Stimulated activated naive CD8-positive, alpha-beta T cell treated with anti-CD3 and anti-CD28 coated beads, Interleukin-15, Interleukin-2, amounts not matched to agents 100 ng/mL and 50 ng/mL, for 24 hours (primary cell): ENCODE results near the gene ARHGAP21.
A peak's percentile ranks its signal among the peaks of the same experiment; 100 is the strongest.
"Not testable (repeated sequence)": the region's sequence is repeated elsewhere in the genome, so short reads cannot be mapped to it uniquely, and the experiment has no call there.

Experiments
- H3K27ac Mint-ChIP-seq: one replicate; pipeline ENCODE4 v1.8.0; 2021; ENCODE audit warnings: mild to moderate bottlenecking, mixed read lengths
- H3K27me3 Mint-ChIP-seq: one replicate; pipeline ENCODE4 v1.8.0; 2021; ENCODE audit warnings: mixed read lengths
- H3K36me3 Mint-ChIP-seq: one replicate; pipeline ENCODE4 v1.8.0; 2021; ENCODE audit warnings: low read depth, mixed read lengths
- H3K4me1 Mint-ChIP-seq: one replicate; pipeline ENCODE4 v1.8.0; 2021; ENCODE audit warnings: low read depth, mixed read lengths
- H3K4me3 Mint-ChIP-seq: one replicate; pipeline ENCODE4 v1.8.0; 2021; ENCODE audit warnings: mild to moderate bottlenecking, mixed read lengths
- H3K9me3 Mint-ChIP-seq: one replicate; pipeline ENCODE4 v1.8.0; 2021; ENCODE audit warnings: mixed read lengths

The ARHGAP21 gene

DNA sequence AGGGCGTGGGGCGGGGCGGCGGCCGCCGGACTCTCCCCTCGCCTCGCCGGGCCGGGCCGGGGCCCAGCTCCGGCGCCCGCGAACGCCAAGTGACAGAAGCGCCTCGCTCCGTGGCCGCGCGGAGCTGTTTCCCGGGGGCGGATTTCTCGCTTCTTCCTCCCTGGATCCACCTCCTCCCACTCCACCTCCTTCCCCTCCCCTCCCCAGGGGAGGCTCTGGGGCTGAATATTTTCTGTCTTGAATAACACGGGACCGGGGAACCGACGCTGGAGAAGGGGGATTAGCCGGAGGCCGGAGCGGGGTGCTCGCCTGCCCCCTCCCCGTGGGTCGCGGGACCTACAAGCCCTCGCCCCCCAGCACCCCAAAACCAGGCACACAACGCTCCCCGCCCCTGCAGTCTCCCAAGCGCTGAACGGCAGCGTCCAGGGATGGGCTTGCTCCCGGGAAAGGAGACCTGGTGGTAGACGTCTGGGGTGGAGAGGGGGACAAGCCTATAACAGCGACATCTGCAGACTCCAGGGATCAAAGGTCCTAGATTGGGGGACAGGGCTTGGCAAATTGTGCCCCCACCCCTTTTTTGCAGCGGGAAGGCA lies at the start of gene ARHGAP21:
TSS of gene ARHGAP21 (minus strand) at position 100 of the 593 bp plus-strand sequence. CDS start 1,988 bp downstream, outside the sequence.
- Mint-ChIP-seq H3K27ac (peak within 1 kb of the TSS; percentile 84), H3K9me3 (no peaks in the 10 kb centered on the region), H3K4me1 (peaks cover 25% of the 10 kb centered on the region), H3K4me3 (peak within 1 kb of the TSS; percentile 87), H3K27me3 (no peaks in the 10 kb centered on the region), H3K36me3 (peaks cover 9% of the 10 kb centered on the region)

DNA sequence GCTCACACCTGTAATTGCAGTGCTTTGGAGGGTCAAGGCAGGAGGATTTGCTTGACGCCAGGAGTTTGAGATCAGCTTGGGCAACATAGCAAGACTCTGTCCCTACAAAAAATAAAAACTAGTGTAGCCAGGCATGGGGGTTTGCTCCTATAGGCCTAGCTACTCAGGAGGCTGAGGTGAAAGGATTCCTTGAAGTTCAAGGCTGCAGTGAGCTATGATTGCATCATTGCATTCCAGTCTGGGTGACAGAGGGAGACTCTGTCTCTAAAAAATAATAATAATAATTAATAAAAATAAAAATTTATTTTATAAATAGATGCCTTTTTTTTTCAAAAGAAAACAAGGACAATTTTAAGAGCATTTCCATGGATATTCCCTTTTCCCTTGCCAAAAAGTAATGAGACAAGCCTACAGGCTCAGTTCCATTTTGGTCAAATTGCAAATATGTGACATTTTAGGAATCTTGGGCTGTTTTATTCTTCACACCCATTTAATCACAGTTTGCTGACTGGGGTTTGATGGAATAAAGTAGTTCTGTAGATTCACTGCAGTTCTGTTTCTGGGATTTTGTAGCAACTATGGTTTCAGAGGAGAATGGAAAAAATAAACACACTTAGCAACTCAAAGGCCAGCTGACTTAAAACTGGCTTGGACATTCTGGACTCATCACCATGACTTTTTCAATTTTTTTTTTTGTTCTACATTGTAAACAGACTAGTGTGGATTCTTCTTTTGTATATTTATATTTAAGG lies 48.4 kb upstream of the ARHGAP21 start:
- no peak overlapping the region for H3K4me3 Mint-ChIP-seq
- H3K4me1 Mint-ChIP-seq: peaks cover 10% of the 10 kb centered on the region
- no peak overlapping the region for H3K27ac Mint-ChIP-seq
- no peaks in the 10 kb centered on the region for H3K27me3 Mint-ChIP-seq
- no peaks in the 10 kb centered on the region for H3K36me3 Mint-ChIP-seq
- no peaks in the 10 kb centered on the region for H3K9me3 Mint-ChIP-seq

DNA sequence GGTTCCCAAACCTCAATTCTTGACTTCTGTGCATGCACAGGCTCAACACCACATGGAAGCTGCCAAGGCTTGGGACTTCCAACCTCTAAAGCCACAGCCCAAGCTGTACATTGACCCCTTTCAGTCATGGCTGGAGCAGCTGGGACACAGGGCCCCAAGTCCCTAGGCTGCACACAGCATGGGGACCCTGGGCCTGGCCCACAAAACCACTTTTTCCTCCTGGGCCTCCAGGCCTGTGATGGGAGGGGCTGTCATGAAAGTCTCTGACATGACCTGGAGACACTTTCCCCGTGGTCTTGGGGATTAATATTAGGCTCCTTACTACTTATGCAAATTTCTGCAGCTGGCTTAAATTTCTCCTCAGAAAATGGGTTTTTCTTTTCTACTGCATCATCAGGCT lies 41.3 kb upstream of the ARHGAP21 start:
- H3K27me3 Mint-ChIP-seq, H3K4me3 Mint-ChIP-seq, H3K36me3 Mint-ChIP-seq, H3K27ac Mint-ChIP-seq, H3K4me1 Mint-ChIP-seq: not testable (repeated sequence)
- H3K9me3 Mint-ChIP-seq: peaks cover 11% of the 10 kb centered on the region

DNA sequence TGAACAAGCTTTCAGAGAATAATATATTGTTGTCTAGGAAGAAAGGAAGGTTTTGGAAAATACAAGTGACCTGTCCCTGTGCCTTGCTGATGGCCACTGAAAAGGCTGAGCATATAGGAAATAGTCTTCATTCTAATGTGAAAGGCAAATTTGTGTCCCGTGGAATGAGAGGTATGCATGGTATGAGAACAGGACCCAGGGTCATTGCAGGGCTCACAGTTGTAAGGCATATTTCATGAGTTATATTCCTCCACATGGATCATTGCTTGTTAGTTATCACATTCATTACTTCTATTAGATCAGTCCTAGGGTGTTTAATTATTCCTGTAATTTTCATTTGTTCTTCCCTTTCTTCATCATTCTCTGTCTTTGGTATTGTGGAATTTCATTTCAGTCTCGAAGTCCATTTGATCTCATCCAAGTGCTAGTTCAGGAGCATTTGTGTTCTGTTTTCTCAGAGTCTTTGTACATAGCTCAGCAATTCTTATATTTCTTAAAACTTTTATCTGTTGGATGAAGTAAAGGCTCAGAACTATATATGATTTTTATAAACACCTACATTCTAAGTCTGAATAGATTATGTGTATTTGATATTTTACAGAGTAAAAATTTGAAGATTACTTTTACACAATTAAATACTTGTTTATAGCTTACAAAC lies 39.4 kb upstream of the ARHGAP21 start:
- peaks cover 11% of the 10 kb centered on the region for H3K9me3 Mint-ChIP-seq
- no peak overlapping the region for H3K27ac Mint-ChIP-seq
- no peaks in the 10 kb centered on the region for H3K36me3 Mint-ChIP-seq
- no peaks in the 10 kb centered on the region for H3K27me3 Mint-ChIP-seq
- H3K4me1 Mint-ChIP-seq: no peaks in the 10 kb centered on the region
- H3K4me3 Mint-ChIP-seq: no peak overlapping the region

DNA sequence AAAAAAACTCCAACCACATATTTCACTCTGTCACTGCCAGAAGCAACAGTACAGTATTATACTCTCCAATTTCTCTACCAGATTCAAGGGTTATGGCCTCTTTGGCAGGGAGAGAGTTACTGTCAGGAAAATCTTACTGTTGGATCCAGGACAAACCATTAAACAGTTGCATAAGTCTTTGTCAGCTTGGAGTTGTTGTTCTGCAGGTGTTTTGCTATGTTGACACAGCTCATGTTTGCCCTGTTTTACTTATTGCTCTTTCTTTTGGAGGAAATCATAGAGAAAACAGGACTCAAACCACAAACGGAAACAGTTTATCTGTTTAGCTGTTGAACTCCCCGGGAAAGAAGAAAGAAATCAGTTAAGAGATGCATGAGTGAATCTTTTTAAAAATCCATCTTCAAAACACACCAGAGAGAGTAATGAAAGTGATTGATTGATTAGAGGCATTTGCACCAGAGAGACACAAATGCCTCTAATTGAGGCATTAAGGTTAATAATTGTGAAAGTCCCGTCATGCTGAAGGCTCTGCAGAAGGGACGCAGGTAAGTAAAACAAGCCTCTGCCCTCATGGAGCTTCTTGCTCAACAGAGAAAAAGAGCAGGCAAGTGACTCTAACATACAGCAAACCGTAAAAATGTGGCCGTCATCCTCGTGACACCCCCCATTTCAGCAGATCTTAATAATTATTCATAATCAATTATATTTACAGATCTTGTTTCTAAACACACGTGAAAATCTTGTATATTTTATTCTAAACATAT lies 38.7 kb upstream of the ARHGAP21 start:
- no peaks in the 10 kb centered on the region for H3K4me1 Mint-ChIP-seq
- H3K27ac Mint-ChIP-seq: no peak overlapping the region
- H3K4me3 Mint-ChIP-seq: no peak overlapping the region
- H3K27me3 Mint-ChIP-seq: no peaks in the 10 kb centered on the region
- no peaks in the 10 kb centered on the region for H3K36me3 Mint-ChIP-seq
- H3K9me3 Mint-ChIP-seq: peaks cover 11% of the 10 kb centered on the region

DNA sequence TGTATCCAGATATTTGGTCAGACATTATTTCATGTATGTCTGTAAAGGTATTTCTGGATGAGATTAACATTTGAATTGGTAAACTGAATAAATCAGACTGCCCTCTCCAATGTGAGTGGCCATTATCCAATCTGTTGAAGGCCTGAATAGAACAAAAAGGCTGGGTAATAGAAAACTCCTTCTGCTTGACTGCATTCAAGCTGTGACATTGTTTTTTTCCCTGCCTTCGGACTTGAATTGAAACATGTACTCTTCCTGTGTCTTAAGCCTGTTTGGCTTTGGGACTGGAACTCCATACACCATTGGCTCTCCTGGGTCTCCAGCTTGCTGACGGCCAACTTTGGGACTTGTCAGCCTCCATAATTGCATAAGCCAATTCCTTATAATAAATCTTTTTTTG lies 36.0 kb upstream of the ARHGAP21 start:
- Mint-ChIP-seq H3K4me3 (no peak overlapping the region), H3K27ac (no peak overlapping the region), H3K27me3 (no peaks in the 10 kb centered on the region), H3K4me1 (no peaks in the 10 kb centered on the region), H3K36me3 (no peaks in the 10 kb centered on the region), H3K9me3 (no peaks in the 10 kb centered on the region)

DNA sequence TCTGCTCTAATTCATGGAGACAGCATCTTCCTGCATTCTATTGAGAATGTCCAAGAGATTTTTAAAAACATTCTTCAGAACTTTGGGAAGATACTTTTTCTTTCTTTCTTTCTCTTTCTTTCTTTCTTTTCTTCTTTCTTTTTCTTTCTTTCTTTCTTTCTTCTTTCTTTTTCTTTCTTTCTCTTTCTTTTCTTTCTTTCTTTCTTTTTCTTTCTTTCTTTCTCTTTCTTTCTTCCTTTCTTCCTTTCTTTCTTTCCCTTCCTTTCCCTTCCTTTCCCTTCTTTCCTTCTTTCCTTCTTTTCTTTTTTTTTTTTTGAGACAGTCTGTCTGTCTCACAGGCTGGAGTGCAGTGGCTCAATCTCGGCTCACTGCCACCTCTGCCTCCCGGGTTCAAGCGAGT lies 34.6 kb upstream of the ARHGAP21 start:
- not testable (repeated sequence) for H3K4me3 Mint-ChIP-seq, H3K27me3 Mint-ChIP-seq, H3K27ac Mint-ChIP-seq, H3K9me3 Mint-ChIP-seq, H3K4me1 Mint-ChIP-seq, H3K36me3 Mint-ChIP-seq

DNA sequence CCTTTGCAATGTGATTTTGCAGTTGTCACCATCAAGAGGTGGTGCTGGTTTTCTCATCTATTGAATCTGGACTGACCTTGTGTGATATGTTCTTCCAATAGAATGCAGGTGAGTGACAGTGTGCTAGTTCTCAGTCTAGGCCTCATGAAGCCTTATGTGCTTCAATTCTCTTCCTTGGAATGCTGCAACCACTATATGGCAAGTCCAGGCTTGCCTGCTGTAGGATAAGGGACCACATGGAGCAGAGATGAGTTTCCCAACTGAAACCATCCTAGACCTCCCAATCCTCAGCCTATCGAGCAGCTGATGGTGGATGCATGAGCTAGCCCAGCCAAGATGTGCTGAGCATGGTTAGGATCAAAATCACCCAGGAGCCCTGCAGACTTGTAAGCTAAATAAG lies 32.6 kb upstream of the ARHGAP21 start:
- Mint-ChIP-seq H3K27me3 (no peaks in the 10 kb centered on the region), H3K27ac (no peak overlapping the region), H3K4me3 (no peak overlapping the region), H3K9me3 (no peaks in the 10 kb centered on the region), H3K36me3 (no peaks in the 10 kb centered on the region), H3K4me1 (no peaks in the 10 kb centered on the region)

DNA sequence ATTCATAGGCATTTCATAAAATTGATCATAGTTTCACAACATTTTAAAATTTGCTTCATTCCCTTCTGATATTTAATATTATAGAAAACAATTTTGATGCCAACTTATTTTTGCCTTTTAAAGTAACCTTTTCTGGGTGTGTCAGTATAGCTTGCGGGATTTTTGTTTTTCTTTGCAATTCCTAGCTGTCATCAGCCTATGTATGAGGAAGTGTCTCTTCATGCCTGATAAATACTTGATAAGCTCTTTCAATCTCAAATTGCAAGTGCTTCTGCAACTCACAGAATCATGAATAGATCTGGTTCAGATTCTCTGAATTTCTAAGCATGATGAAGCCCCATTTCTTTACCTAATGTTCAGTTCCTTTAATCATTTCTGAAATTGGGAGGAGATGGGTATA lies 28.0 kb upstream of the ARHGAP21 start:
- H3K27me3 Mint-ChIP-seq: no peaks in the 10 kb centered on the region
- H3K36me3 Mint-ChIP-seq: no peaks in the 10 kb centered on the region
- no peaks in the 10 kb centered on the region for H3K4me1 Mint-ChIP-seq
- no peak overlapping the region for H3K27ac Mint-ChIP-seq
- no peaks in the 10 kb centered on the region for H3K9me3 Mint-ChIP-seq
- no peak overlapping the region for H3K4me3 Mint-ChIP-seq

DNA sequence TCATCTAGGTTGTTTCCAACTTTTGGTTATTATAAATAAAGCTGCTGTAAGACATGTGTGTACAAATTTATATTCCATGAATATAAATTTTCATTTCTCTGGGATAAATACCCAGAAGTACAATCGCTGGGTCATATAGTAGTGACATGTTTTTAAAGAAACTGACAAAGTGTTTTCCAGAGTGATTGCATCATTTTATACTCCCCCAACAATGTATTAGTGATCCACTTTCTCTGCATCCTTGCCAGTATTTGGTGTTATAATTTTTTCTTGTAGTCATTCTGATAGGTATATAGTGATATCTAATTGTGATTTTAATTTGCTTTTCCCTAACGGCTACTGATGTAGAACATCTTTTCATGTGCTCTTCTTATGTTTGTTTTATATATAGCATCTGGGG lies 27.0 kb upstream of the ARHGAP21 start:
- Mint-ChIP-seq H3K4me1 (no peaks in the 10 kb centered on the region), H3K4me3 (no peak overlapping the region), H3K27me3 (no peaks in the 10 kb centered on the region), H3K27ac (no peak overlapping the region), H3K36me3 (no peaks in the 10 kb centered on the region), H3K9me3 (no peaks in the 10 kb centered on the region)

DNA sequence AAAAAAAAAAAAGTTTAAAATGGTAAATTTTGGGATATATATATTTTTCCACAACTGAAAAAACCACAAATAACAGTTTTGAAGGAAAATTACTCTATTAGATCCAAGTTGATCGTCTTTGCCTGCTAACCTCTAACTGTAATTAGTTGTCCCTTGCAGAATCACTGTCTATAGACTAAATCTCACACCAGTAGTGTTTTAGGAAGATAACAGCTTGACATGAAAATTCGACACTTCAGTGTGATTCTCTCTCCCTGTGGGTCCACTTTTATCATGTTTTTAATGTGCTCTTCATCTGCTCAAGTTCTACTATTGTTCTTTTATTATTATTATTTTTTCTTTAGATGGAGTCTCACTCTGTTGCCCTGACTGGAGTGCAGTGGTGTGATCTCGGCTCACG lies 24.5 kb upstream of the ARHGAP21 start:
- H3K27me3 Mint-ChIP-seq: no peaks in the 10 kb centered on the region
- no peaks in the 10 kb centered on the region for H3K4me1 Mint-ChIP-seq
- H3K27ac Mint-ChIP-seq: no peak overlapping the region
- H3K9me3 Mint-ChIP-seq: no peaks in the 10 kb centered on the region
- H3K36me3 Mint-ChIP-seq: no peaks in the 10 kb centered on the region
- H3K4me3 Mint-ChIP-seq: no peak overlapping the region

DNA sequence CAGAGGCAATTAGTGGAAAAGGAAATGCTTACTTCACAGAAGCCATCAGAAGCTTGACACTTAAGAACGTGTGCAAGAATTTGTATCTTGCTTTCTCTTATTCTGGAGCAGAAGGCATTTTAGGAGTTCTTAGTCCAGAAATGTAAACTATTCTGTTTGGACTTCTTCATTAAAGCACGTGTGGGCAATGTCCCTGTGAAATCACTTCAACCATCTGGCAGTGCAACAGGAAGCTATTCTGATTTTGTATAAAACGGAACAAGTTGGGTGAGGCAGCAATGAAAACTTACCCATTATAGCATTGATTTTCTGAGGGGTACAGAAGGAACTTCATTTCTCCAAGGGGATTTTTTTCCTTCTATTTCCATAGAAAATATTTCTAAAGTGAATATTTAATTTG lies 21.3 kb upstream of the ARHGAP21 start:
- Mint-ChIP-seq H3K27me3 (no peaks in the 10 kb centered on the region), H3K4me1 (no peaks in the 10 kb centered on the region), H3K4me3 (no peak overlapping the region), H3K36me3 (no peaks in the 10 kb centered on the region), H3K27ac (no peak overlapping the region), H3K9me3 (no peaks in the 10 kb centered on the region)

DNA sequence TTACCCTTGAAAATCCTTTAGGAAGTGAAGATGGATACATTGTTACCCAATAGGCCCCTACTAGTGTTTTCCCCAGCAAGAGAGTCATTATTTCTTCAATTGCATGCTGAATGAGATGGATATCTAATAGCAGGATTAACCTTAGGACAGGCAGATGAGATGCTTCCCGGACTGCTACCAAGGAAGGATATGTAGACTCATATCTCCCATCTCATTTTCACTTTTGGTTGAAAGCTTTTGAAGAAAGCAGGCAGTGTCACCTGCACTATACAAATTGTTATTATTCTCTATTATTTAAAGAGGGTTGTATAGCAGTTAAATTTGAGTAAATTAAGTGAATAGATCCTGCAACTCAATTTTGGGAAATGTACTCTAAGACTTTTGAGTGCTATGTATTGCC lies 17.0 kb upstream of the ARHGAP21 start:
- no peak overlapping the region for H3K4me3 Mint-ChIP-seq

DNA sequence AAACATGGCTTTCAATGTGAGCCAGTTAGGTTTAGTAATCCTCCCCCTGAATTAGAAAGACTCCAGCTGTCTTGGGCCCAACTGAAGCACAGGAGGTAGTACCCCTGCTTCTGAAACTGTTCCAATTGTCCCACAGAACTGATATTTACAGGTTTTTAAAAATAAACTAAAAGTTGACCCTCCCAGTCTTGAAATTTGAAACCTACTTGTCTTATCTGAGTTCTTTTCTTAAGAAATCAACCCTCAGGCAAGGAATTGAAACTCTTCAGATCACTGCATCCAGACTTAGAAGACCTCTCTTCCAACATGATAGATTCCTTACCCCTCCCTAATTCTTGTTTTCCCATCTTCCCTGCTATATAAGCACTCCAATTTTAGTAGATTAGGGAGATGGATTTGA lies 13.3 kb upstream of the ARHGAP21 start:
- Mint-ChIP-seq H3K4me1 (no peaks in the 10 kb centered on the region), H3K4me3 (no peak overlapping the region), H3K36me3 (no peaks in the 10 kb centered on the region), H3K27ac (no peak overlapping the region), H3K9me3 (no peaks in the 10 kb centered on the region), H3K27me3 (no peaks in the 10 kb centered on the region)

More for the DNA sequence above, 17.0 kb upstream of the ARHGAP21 start:
- no peaks in the 10 kb centered on the region for H3K36me3 Mint-ChIP-seq
- no peaks in the 10 kb centered on the region for H3K27me3 Mint-ChIP-seq
- no peaks in the 10 kb centered on the region for H3K4me1 Mint-ChIP-seq
- H3K9me3 Mint-ChIP-seq: no peaks in the 10 kb centered on the region
- H3K27ac Mint-ChIP-seq: no peak overlapping the region

DNA sequence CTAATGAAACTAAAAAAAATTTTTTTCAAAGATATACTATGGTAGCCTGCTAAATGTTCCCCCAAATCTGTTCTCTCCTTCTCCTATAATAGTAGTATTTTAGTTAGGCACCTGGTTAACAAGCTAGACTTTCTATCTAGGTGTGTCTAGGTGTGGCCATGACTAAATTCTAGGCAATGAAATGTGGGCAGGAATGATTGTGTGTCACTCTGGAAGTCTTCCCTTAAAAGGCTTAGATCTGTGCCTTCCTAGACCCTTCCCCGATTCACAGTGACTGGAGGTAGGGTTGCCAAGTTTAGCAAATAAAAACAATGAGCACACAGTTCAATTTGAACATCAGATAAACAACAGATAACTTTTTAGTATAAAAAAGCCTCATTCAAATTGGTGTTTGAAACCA lies 8.3 kb upstream of the ARHGAP21 start:
- H3K4me1 Mint-ChIP-seq: no peaks in the 10 kb centered on the region
- H3K36me3 Mint-ChIP-seq: no peaks in the 10 kb centered on the region
- no peak overlapping the region for H3K27ac Mint-ChIP-seq
- no peaks in the 10 kb centered on the region for H3K9me3 Mint-ChIP-seq
- no peaks in the 10 kb centered on the region for H3K27me3 Mint-ChIP-seq
- no peak overlapping the region for H3K4me3 Mint-ChIP-seq
